GM19324 (cell line): ENCODE measurements around the gene PDE9A.
"Not testable (repeated sequence)": the region's sequence is repeated elsewhere in the genome, so short reads cannot be mapped to it uniquely, and the experiment has no call there.

Experiments used
- ATAC-seq: cut with Tn5 transposase; IDR thresholded peaks from one replicate; pipeline ENCODE4 v1.9.1; 2021; ENCODE audit warnings: mild to moderate bottlenecking, moderate library complexity; ENCODE audit not compliant: unreplicated experiment, low FRiP score

PDE9A gene

DNA sequence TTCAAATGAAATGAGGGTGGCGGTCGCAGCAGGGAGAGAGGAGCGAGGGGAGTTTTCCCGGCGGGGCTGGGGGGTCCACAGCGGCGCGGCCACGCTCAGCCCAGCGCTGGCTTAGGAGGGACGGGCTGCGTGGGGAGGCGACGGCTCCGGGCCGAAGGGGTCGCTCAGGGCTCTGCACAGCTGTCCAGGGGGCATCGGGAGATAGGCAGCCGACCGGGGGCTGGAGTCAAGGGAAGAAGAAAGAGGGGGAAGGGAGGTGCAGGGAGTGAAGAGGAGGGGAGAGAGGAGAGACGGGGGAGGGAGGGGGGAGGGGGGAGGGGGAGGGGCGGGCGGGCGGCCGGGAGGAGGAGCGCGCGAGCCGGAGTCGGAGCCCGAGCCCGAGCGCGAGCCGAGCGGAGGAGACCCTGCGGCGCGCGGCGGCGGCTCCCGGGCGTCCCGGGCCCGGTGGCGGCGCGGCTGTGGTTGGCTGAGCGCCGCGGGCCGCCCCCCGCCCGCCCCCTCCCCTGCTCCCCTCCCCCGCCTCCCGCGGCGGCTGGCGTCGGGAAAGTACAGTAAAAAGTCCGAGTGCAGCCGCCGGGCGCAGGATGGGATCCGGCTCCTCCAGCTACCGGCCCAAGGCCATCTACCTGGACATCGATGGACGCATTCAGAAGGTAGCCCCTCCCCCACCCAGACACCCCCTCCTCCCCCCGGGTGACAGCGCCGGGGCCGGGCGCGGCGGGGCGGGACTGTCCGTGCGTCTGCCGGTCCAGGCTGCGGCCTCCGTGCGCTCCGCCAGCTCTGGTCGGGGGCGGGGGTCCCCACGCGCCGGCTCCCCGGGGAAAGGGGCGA lies at the start of gene PDE9A:
TSS of gene PDE9A (plus strand) at position 391 of the 831 bp plus-strand sequence. CDS start at position 585, 194 bp downstream.
- no peak for ATAC-seq

DNA sequence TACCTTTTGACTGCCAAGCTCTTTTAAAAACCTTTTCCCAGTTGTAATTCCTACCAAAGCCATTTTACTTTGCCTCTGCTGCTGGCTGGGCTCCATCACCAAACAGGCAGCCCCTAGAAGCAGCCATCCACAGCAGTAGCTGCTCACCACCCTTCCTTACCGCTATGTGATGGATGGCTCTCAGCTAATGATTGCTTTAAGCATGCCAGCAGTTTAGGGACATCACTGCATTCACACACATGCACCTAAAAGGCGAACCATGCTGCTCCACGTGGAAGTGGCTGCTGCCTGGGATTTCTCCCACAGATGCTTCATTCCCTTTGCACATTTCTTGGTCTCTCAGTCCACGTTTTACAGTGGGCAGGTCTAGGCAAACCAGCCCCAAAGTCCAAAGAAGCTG lies 46.3 kb upstream of the PDE9A start:
- no peak for ATAC-seq

DNA sequence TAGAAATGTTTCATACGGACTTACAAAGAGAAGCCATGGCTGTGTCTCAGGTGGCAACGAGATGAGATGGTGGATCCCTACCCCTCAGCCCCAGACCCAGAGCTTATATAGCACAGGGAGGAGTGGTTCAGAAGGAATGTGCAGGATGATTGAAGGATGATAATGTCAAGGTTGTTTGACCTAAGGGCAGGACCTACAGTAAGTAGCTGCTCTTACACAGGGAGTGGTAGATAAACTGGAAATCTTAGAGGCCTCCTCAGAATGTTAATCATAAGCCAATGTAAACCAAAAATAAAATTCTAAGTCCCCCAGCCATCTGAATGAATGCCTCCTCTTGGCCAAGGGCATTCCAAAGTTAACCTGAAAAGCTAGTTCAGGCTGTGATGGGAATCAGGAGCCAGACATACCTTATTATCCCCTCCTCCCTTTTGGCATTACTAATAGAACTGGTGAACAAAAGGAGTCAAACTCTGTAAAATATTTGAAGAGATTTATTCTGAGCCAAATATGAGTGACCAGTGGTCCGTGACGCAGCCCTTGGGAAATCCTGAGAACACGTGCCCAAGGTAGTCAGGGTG lies 45.8 kb upstream of the PDE9A start:
- no peak for ATAC-seq

DNA sequence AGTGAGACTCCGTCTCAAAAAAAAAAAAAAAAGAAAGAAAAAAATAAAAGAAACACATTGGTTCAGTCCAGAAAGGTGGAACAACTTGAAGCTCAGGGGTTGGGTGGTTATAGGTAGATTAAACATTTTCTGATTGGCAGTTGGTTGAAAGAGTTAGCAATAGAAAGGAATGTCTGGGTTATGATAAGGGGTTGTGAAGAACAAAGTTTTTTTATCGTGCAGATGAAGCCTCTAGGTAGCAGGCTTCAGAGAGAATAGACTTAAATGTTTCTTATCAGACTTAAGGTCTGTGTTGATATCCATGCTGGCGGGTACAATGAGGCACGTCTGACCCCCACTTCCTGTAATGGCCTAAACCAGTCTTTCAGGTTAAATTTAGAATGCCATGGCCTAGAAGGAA lies 45.0 kb upstream of the PDE9A start:
- ATAC-seq: no peak

DNA sequence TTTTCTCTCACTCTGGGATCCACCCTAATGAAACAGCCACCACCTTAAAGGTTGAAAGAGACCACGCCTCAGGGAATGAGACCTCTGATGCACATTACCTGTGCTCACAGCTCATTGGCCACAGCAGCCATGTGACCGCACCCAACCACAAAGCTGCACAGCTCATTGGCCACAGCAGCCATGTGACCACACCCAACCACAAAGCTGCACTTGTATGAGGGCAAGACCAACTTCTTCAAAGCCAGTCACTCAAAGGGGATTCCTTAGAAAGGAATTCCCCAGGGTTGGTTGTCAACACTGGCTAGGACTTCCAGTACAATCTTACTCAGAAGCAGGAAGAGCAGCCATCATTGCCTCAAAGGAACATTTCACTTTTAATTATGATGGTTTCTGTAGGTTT lies 43.6 kb upstream of the PDE9A start:
- no peak for ATAC-seq

DNA sequence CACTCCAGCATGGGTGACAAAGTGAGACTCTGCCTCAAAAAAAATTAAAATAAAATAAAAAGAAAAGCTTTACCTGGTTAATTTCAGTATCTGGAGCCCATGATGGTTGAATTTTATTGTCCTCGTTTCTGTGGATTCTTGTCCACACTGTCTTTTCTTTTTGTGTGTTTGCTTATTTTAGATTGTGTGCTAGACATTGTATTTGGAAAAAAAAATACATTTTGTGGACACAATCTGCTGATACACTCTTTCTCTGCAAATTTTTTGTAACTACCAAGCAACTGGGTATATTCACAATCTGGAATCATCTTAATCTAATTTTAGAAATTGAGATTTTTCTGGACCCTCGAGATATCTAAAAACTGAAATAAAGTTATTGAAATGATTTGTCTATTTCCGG lies 41.6 kb upstream of the PDE9A start:
- no peak for ATAC-seq

DNA sequence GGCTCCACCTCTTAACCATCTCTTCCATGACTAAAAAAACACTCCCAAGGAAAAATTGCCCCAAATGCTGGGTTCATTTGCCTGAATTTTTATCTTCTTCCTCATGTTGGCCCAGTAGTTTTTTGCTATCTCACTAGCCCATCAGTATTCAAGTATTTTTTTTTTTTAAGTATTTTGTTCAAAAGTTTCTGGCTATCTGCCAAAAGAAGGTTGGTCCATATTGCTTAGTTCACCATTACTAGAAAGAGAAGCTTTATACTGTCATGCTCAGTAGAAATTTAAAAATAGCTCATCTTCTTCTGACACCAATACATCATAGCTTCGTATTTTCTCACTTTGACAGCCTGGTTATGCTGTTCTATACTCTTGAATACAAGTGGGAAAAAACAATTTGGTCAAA lies 41.0 kb upstream of the PDE9A start:
- no peak for ATAC-seq

DNA sequence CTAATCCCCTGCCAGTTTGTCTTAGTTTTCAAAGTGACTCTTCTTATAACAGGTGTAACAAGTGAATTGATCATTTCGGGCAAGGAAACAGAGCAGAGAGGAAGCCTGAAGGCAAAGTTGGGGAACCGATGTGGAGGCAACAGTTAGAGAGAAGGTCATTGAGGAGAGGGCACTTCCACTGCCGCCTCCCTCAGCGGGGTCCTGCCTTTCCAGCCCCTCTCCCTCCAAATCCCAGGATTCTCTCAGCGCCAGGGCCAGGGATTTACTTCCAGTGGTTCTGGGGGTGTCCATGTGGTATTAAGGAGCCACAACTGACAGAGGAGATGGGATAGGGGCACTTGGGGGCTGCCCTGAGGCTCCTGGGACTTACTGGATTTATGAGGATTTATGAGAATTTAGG lies 39.7 kb upstream of the PDE9A start:
- no peak for ATAC-seq

DNA sequence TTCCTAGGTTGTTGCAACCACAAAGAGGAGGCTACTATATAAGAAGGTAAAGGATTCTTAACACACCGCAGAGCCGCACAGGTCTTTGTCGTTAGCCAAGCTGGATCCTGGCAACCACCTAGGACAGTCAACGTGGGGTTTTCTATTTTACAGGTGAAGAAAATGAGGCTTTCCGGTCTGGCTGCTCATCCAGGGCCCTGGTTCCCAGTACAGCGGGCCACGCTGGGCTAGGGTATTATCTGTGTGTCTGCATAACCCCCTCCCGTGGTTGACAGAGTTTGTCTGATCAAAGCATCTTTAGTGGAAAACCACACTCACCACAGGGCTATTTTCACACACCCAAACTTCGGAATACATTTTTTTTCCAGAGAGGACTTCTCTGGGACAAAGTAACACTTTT lies 39.0 kb upstream of the PDE9A start:
- no peak for ATAC-seq

DNA sequence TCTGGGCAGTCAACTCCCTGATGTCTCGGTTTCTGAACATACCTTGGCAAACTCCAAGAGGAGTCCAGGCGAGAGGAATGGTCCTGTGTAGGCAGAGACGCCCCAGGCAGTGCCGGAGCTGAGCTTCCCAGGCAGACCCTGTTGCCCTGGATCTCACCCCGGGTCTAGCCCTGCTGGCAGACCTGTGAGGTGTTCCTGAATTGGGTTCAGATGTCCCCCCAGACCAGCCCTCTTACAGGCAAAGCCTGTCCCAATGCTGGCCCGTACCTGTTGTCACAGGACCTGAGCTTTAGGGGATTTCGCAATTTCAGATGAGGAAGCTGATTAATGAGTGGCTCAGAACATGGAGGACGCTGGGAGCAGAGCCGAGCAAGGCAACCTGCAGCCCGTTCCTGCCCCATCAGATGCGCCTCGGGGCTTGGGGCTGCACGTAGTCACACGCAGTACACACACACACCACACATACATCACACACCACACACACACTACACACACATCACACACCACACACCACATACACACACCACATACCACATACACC lies 38.5 kb upstream of the PDE9A start:
- no peak for ATAC-seq

DNA sequence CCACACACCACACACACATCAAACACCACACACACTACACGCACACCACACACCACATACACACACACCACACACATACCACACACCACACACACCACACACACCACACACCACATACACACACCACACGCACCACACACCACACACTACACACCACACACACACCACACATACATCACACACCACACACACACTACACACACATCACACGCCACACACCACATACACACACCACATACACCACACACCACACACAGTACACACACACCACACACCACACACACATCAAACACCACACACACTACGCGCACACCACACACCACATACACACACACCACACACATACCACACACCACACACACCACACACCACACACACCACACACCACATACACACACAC lies 38.0 kb upstream of the PDE9A start:
- not testable (repeated sequence) for ATAC-seq

DNA sequence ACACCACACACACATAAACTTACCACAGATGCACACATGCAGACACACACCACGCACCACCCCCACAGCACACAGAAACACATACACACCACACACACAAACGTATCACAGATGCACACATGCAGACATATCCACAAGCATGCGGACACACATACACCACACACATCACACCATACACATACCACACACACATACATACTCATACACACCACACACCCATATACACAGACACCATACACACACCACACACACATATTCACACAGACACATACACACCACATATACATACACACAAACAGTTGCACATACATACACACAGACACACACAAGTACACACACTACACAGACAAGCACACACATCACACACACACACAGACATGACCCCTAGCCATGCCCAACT lies 37.5 kb upstream of the PDE9A start:
- ATAC-seq: no peak

DNA sequence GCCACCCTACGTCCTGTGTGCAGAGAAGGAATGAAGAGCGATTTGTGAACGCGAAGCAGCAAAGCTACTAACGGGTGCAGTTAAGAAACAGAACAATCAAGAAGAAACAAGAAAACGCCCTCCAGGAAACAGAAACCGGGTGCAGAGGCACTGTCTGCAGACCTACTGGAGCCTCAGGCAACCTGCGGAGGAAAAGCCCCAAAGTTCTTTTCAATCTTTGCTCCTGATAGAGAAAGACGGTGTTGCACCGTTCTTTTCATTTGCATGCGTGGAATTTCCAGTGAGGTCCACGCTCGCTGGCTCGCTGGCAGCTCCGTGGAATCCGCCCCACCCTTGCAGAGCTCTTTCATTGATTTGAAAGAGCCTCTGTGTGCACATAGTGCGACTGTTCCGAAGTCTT lies 37.0 kb upstream of the PDE9A start:
- ATAC-seq: no peak

DNA sequence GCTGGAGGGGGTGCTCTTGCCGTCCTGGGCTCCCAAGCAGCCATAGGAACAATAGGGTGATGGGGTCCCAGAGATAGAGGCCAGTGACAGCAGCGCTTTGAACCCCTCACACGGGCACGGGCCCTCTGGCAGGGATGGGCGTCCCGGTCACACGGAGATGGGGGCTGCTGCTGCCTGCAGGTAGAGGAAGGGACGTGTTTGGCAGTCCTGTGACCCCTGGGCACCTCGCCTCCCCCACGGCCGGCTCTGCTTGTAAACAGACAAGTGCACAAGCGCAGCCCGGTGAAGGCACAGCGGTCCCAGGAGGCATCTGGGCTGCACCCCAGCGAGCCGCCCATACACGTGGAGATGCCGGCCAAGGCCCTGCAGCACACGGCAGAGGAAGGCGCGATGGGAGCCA lies 36.5 kb upstream of the PDE9A start:
- ATAC-seq: no peak

DNA sequence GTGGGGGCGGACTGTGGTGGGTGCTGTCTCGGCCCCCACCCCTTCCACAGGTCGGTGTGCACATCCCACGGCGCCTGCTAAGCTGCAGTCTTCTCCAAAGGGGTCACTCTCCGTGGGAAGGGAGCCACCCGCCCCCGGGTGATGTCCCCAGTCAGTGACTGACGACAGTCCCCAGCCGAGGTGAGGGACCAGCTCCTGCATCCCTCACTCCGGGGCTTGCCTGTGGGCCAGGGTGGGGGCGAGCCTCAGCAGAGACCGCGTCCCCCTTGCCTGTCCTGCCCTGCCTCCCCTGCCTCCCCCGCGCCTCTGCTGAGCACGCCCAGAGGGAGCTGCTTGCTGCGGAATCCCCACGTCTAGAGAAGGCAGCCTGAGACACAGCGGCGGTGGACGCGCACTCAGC lies 35.9 kb upstream of the PDE9A start:
- no peak for ATAC-seq

DNA sequence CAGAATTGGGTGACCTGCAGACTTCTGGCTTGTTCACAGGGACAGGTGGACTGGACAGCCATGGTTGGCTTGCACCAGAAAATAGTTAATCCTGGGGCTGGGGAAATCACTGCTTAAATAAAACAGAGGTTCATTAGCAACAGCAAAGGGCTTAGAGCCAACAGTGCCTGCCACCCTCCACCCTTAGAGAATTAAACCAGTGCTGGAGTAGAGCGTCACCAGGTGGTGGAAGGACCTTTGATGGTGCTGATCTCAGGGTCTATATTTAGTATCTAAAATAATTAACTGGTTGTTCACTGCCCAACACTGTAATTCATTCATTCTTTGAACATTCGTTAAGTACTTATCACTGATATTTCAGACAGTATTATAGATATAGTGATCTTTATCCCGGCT lies 34.7 kb upstream of the PDE9A start:
- ATAC-seq: no peak

DNA sequence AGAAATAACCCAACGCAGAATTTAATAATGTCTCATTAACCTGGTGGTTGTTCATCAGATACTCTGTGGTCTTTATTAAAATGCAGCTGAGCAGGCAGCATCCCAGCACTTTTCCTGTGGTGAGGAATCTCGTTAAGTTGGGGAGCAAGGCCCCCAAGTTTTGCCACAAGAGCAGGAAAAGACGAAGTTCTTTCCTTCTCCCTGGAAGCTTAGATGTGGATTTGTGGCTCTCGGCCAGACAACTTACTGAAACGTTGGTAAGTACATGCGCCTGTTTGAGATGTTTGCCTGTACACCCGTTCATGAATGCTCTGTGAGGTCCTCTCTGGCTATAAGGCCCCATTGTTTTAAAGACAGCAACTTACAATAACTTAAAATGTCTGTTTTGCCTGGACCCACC lies 34.3 kb upstream of the PDE9A start:
- ATAC-seq: no peak

DNA sequence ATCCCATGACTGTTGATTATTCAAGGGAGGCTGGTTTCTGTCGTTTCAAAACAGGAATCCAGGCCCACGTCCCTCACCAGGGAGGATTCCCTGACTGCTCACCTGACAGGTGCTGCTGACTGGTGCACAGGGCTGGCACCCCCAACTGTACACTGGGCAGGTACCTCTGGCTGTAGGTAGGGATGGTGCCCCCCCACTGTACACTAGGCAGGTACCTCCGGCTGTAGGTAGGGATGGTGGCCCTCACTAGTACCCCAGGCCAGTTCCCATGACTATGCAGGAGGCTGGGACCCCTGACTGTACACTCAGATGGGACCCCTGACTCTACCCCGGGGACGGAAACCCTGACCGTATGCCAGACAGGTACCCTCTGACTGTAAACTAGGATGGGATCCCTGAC lies 33.6 kb upstream of the PDE9A start:
- no peak for ATAC-seq

DNA sequence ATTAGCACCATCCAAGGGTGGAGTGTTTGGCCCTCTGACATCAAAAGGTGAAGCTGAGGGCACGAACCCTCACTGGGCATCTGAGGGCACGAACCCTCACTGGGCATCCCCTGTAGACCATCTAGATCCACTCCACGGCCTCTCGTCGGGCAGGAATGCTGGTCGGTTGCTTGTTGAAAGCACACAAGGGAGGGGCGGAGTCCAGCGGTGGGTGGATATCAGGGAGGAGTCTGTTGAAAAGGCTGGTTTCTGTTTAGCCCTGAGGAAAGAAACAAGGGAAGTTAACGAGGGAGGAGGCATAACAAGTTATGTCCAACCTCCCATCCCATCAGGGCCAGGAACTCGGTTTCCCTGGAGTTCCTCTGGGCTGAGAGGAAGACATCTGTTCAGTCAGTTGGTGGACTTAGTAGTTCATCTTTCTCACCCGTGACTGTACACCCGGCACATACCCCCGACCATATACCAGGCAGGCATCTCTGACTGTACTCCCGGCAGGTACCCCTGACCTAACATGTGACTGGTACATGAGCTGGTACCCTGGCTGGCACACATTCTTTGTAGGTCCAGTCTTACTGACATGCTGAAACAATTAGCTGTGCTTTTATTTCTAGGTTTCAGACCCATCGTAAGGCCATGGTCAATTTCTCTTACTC lies 32.1 kb upstream of the PDE9A start:
- ATAC-seq: no peak

DNA sequence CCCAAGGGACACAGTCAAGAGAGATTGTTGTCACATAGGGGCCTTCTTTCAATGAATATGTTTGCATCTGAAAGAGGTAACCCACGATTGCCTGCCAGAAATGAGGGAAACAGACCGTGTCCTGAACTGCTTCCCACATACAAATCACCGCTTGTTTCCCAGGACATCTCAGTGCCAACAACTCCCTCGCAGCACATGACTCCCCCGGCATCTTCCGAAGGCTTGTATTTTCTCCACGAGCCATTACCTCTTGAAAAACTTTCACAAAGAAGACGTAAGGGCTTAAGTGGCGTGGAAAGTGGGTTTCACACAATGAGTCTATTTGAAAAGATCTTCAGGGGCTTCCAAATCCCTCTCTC lies 31.6 kb upstream of the PDE9A start:
- ATAC-seq: no peak

DNA sequence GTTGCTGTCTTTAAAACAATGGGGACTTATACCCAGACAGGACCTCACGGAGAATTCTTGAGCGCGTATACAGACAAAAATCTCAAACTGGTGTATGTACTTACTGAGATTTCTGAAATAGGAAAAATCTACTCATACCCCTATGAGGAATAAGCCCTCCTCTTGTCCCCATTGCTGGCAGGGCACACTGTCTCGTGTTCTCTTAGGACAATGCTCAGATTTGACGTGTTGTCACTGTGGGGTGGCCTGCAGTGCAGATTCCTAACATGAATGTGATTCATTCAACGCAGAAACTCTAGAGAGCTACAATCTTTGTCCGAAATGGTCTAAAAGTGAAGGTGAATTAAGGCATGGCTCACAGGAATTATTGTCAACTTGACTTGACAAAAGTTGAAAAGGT lies 31.1 kb upstream of the PDE9A start:
- no peak for ATAC-seq

DNA sequence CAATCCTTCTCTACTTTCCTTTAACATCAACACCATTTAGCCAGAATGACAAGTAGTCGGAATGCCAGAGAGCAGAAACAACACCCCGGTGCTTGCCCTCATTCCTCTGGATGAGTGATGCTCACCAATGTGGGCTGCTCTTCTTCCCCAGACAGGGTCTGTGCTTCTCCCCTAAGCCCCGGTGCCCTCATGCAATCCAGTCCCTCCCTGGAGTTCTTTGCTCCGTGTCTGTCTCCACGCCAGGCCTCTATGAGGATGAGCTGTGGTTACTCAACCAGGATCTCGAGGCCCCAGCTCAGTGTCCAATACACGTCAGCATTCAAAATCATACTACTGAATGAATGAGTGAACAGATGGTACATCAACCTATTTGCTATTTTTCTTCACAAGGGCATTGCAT lies 29.7 kb upstream of the PDE9A start:
- ATAC-seq: no peak
